GM10266 (cell line): Measurements from ENCODE around the gene NR3C1.
A peak's percentile ranks its signal among the peaks of the same experiment; 100 is the strongest.

Source experiments
- DNase-seq: peaks from one replicate; pipeline ENCODE4 v3.0.0; 2012; ENCODE audit errors: extremely low spot score
- CTCF ChIP-seq: IDR thresholded peaks from 2 replicates; pipeline ENCODE4 v1.5.1; 2012; ENCODE audit warnings: mild to moderate bottlenecking, low read depth; ENCODE audit not compliant: control insufficient read depth, insufficient read depth; ENCODE audit errors: missing control alignments

Gene NR3C1

DNA sequence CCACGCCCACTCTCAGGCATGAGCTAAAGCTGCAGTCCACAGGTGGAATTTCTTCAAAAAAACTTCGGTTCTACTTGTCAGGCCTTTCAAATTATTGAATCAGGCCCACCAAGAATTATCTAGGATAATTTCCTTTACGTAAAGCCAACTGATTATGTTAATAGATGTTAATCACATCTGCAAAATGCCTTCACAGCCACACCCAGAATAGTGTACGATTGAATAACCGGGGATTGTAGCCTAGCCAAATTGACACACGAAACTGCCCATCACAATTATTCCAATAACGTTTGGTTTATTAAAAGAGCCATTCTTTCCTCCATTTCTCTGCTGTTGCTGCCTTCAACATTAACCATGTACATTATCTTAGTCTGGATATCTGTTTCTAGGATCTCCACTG, 148.7 kb downstream of the NR3C1 start:
- DNase-seq: no peak
- TF ChIP-seq CTCF: no peak

- no peak for TF ChIP-seq CTCF
- DNase-seq: no peak
Observed at GRCh38 chr5:143251946-143252345, 151.5 kb downstream of the NR3C1 start.

- no peak for TF ChIP-seq CTCF
- peak; percentile 34 for DNase-seq
Observed at GRCh38 chr5:143251190-143251589, 152.3 kb downstream of the NR3C1 start.

DNA sequence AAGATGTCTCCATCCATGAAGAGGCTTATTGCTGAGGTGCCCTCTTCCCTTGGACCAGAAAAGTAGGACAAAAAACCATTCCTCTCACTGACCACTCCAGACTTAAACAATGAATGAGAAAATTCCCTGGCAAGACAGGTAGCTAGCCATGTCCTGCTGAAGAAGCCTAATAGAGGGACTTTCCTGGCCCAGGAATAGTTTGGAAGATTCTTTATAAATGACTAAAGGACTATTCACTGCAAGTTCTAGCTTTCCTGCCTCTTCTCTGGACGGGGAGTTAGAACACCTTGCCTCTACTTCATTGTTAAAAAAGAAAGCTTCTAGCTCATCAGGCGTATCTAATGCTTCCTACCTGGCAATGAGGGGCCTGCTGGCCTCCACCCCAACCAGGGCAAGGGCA, 153.6 kb downstream of the NR3C1 start:
- no peak for TF ChIP-seq CTCF
- no peak for DNase-seq

- TF ChIP-seq CTCF: no peak
- DNase-seq: no peak
Observed at GRCh38 chr5:143248822-143249579, 154.5 kb downstream of the NR3C1 start.

DNA sequence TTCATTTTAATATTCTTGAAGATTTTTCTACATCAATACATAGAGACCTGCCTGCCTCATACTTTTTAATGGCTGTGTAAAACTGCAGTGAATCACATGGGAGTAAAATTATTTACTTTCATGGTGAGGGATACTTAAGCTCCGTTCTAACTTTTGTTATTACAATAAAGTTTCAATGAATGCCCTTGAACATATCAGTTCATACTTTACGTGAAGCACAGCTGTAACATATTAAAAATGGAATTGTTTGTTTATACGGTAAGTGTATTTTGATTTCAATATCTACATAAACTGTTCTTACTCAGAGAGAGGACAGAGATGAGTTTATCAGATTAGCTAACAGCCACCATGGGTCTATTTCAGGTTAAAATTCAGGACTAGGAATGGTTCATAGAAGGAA, 155.1 kb downstream of the NR3C1 start:
- no peak for DNase-seq
- no peak for TF ChIP-seq CTCF

- DNase-seq: no peak
- TF ChIP-seq CTCF: no peak
Observed at GRCh38 chr5:143247134-143247815, 156.2 kb downstream of the NR3C1 start.
